Upper lobe of left lung (tissue), 6 donors: ENCODE measurements around the gene C9orf72. TPM values are rescaled to one million over a fixed set of nuclear protein-coding genes. Genes with fewer than 3 reads are reported as not detected.

Experiments
- ATAC-seq, 2 donors: fragments of 200-7000 bp; cut with Tn5 transposase; one replicate each; pipeline ENCODE4 v1.9.1; 2022; ENCODE audit warnings: mild to moderate bottlenecking in 2 of 2, moderate library complexity in 2 of 2; ENCODE audit not compliant: low FRiP score in 2 of 2
- DNase-seq, 2 donors: peaks; one replicate each; pipeline ENCODE4 v3.0.0-alpha.2; 2019 to 2020
- H3K27ac ChIP-seq, 4 donors: fragments of 200-600 bp; sonication (generic); one replicate each; pipeline ENCODE4 v1.5.1; 2016 to 2019
- H3K27me3 ChIP-seq, 4 donors: fragments of 200-600 bp; sonication (generic); one replicate each; pipeline ENCODE4 v1.5.1; 2017 to 2019
- H3K36me3 ChIP-seq, 4 donors: fragments of 200-600 bp; sonication (generic); one replicate each; pipeline ENCODE4 v1.5.1; 2016 to 2019
- H3K4me1 ChIP-seq, 4 donors: fragments of 200-600 bp; sonication (generic); one replicate each; pipeline ENCODE4 v1.5.1; 2018 to 2019
- H3K4me3 ChIP-seq, 4 donors: fragments of 200-600 bp; sonication (generic); one replicate each; pipeline ENCODE4 v1.5.1; 2017 to 2019; ENCODE audit warnings: mild to moderate bottlenecking in 2 of 4, moderate library complexity in 1 of 4
- H3K9me3 ChIP-seq, 4 donors: fragments of 200-600 bp; sonication (generic); one replicate each; pipeline ENCODE4 v1.5.1; 2018 to 2019
- EP300 ChIP-seq, 4 donors: sonication (generic); formaldehyde crosslinking; IDR thresholded peaks; one replicate each; pipeline ENCODE4 v1.5.1; 2017; ENCODE audit warnings: antibody characterized with exemption in 4 of 4, control low read depth in 2 of 4
- POLR2A ChIP-seq, 4 donors: fragments of 450-650 bp; IDR thresholded peaks; one replicate each; pipeline ENCODE4 v1.5.1; 2016 to 2017; ENCODE audit warnings: antibody characterized with exemption in 4 of 4, mild to moderate bottlenecking in 2 of 4
- POLR2AphosphoS5 ChIP-seq, 2 donors: sonication (generic); formaldehyde crosslinking; IDR thresholded peaks; one replicate each; pipeline ENCODE4 v1.5.1; 2017; ENCODE audit warnings: antibody characterized with exemption in 2 of 2
- WGBS, 2 donors: methylation state at CpG; one replicate each; pipeline ENCODE4 v1.1.5; 2017 to 2018; 5-methylcytosine and 5-hydroxymethylcytosine counted together
- total RNA-seq, 6 donors: library from RNA; depleted of rRNA in 4 of 6; stranded (reverse); fragments of >200 nt in 4 of 6; gene quantifications; one replicate each; pipeline versions ENCODE4 v1.1.0 to v1.2.1, GENCODE V29; 2016 to 2021
- TF ChIP-seq, protein P1 (sequence below), 6 experiments: fragments of 450-650 bp in 4 of 6; fragments of 200-600 bp in 2 of 6; sonication (generic) in 2 of 6; IDR thresholded peaks; one replicate each; pipeline ENCODE4 v1.5.1; 2016 to 2019; ENCODE audit warnings: antibody characterized with exemption in 6 of 6
- donor health status: DM: no; HTN: no; CAD: no; lungs with moderate emphysema.
- donor health status: DM: no; HTN: yes; CAD: no; lungs with severe emphysema.

The C9orf72 gene
- total RNA-seq, 6 donors from 2014 or later = 16.9 to 57.8 (median 24.9) TPM

DNA sequence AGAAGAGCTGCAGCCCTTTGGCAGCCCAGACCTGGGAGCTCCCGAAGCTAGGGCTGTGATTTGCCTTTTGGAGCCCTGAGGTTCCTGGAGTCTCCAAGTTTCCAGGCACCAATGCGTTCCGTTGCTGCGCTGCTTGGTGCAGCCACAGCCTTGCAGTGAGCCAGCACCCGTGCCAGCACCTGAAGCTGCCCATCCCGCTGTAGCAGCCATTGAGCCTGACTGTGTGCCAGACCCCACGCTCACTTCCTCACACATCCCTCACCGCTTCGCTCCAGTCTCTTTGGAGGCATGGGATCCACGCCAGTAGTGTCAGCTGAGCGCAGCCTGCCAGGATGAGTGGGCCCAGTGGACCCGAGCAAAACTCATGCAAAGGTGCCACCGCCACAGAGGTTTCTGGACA lies 22.5 kb upstream of the C9orf72 start:
- DNase-seq (peak in 1 of 2 donors; percentile 50), ATAC-seq (no peak)
- 82 to 90% methylated on average over 6 to 13 of the region's 13 CpGs for WGBS, 2 donors

DNA sequence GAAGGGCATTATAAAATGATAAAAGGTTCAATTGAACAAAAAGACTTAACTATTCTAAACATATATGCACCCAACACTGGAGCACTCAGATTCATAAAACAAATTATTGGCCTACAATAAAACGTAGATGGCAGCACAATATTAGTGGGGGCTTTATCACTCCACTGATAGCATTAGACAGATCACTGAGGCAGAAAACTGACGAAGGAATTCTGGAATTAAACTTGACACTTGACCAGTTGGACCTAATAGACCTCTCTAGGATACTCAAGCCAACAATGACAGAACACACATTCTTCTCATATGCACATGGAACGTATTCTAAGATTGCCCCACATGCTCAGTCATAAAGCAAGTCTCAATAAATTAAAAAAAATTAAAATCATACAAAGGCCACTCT lies 18.4 kb upstream of the C9orf72 start:
- DNase-seq = no peak
- no peaks in the 10 kb centered on the region for H3K27me3 ChIP-seq
- WGBS, 2 donors = 78 to 88% methylated on average over 3 of the region's 3 CpGs
- no peaks in the 10 kb centered on the region for H3K4me1 ChIP-seq
- no peak for TF ChIP-seq EP300 (IDR thresholded peaks at IDR 0.05)
- TF ChIP-seq POLR2AphosphoS5 (IDR thresholded peaks at IDR 0.05) = no peak
- TF ChIP-seq, protein P1, sequence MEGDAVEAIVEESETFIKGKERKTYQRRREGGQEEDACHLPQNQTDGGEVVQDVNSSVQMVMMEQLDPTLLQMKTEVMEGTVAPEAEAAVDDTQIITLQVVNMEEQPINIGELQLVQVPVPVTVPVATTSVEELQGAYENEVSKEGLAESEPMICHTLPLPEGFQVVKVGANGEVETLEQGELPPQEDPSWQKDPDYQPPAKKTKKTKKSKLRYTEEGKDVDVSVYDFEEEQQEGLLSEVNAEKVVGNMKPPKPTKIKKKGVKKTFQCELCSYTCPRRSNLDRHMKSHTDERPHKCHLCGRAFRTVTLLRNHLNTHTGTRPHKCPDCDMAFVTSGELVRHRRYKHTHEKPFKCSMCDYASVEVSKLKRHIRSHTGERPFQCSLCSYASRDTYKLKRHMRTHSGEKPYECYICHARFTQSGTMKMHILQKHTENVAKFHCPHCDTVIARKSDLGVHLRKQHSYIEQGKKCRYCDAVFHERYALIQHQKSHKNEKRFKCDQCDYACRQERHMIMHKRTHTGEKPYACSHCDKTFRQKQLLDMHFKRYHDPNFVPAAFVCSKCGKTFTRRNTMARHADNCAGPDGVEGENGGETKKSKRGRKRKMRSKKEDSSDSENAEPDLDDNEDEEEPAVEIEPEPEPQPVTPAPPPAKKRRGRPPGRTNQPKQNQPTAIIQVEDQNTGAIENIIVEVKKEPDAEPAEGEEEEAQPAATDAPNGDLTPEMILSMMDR (IDR thresholded peaks at IDR 0.05) = no peak
- no peak for TF ChIP-seq POLR2A (IDR thresholded peaks at IDR 0.05)
- ATAC-seq = no peak
- H3K36me3 ChIP-seq = no peaks in the 10 kb centered on the region
- no peaks in the 10 kb centered on the region for H3K9me3 ChIP-seq
- no peak overlapping the region for H3K27ac ChIP-seq
- no peak overlapping the region for H3K4me3 ChIP-seq

More for the DNA sequence above, 22.5 kb upstream of the C9orf72 start:
- Histone ChIP-seq H3K27ac (no peak overlapping the region), H3K4me3 (no peak overlapping the region), H3K27me3 (no peaks in the 10 kb centered on the region), H3K36me3 (no peaks in the 10 kb centered on the region), H3K4me1 (peaks cover 0 to 3% (median 0%) of the 10 kb centered on the region in 4 donors), H3K9me3 (no peaks in the 10 kb centered on the region)
- no peak for TF ChIP-seq EP300 (IDR thresholded peaks at IDR 0.05)
- no peak for TF ChIP-seq POLR2A (IDR thresholded peaks at IDR 0.05)
- TF ChIP-seq, protein P1 (IDR thresholded peaks at IDR 0.05) = no peak
- TF ChIP-seq POLR2AphosphoS5 (IDR thresholded peaks at IDR 0.05) = no peak

DNA sequence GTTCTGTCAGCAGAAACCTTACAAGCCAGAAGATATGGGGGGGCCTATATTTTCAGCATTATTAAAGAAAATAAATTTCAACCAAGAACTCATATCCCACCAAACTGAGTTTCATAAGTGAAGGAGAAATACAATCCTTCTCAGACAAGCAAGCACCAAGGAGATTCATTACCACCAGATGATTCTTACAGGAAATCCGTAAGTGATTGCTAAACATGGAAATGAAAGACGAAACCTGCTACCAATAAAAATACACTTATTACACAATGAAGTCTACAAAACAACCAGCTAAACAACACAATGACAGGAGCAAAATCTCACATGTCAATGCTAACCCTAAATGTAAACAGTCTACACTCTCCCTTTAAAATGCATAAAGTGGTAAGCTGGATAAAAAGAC lies 17.8 kb upstream of the C9orf72 start:
- Histone ChIP-seq H3K4me1 (no peaks in the 10 kb centered on the region), H3K4me3 (no peak overlapping the region), H3K36me3 (no peaks in the 10 kb centered on the region), H3K9me3 (no peaks in the 10 kb centered on the region), H3K27ac (peak overlapping the region in 1 of 4 donors; percentile 10), H3K27me3 (no peaks in the 10 kb centered on the region)
- TF ChIP-seq, protein P1 (IDR thresholded peaks at IDR 0.05) = no peak
- peak in 2 of 4 donors; percentile 16 to 17 for TF ChIP-seq EP300 (IDR thresholded peaks at IDR 0.05)
- no peak for TF ChIP-seq POLR2A (IDR thresholded peaks at IDR 0.05)
- peak in 1 of 2 donors; percentile 36 for TF ChIP-seq POLR2AphosphoS5 (IDR thresholded peaks at IDR 0.05)
- 61 to 70% methylated on average over 2 of the region's 2 CpGs for WGBS, 2 donors
- no peak for DNase-seq
- no peak for ATAC-seq

DNA sequence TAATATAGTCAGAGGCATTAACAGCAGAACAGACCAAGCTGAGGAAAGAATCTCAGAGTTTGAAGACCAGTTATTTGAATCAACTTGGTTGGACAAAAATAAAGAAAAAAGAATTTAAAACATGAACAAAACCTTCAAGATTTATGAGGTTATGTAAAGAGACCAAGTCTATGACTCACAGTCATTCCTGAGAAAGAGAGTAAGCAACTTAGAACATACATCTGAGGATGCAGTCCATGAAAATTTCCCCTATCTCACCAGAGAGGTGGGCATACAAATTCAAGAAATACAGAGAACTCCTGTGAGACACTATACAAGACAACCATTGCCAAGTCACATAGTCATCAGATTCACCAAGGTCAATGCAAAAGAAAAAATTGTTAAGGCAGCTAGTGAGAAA lies 17.4 kb upstream of the C9orf72 start:
- Histone ChIP-seq H3K27me3 (no peaks in the 10 kb centered on the region), H3K9me3 (no peaks in the 10 kb centered on the region), H3K36me3 (no peaks in the 10 kb centered on the region), H3K27ac (peak overlapping the region in 1 of 4 donors; percentile 10), H3K4me3 (no peak overlapping the region), H3K4me1 (no peaks in the 10 kb centered on the region)
- ATAC-seq = no peak
- TF ChIP-seq POLR2A (IDR thresholded peaks at IDR 0.05) (no peak), EP300 (IDR thresholded peaks at IDR 0.05) (no peak), POLR2AphosphoS5 (IDR thresholded peaks at IDR 0.05) (no peak)
- TF ChIP-seq, protein P1 (IDR thresholded peaks at IDR 0.05) = no peak
- DNase-seq = no peak

DNA sequence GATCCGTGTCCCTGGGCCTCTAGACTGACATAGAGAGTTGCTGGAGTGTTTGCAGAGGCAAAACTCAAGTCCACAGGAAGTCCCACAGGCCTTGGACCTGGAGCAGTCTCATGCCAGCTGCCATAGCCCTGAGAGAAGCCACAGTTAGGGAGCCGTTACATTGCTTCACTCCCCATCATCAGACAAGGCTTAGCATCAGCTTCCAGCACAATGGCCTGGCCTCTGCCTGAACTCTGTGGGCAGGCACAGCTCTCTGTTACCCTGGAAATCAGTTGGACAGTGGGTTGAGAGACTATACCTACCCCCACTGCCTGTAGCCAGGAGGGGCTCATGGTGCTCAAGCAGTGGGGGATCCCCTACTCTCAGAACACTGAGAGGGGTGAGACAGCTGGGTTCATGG lies 16.2 kb upstream of the C9orf72 start:
- H3K36me3 ChIP-seq = no peaks in the 10 kb centered on the region
- DNase-seq (no peak), ATAC-seq (peak in 1 of 2 donors; percentile 26)
- no peak for TF ChIP-seq POLR2AphosphoS5 (IDR thresholded peaks at IDR 0.05)
- TF ChIP-seq EP300 (IDR thresholded peaks at IDR 0.05) = no peak
- TF ChIP-seq POLR2A (IDR thresholded peaks at IDR 0.05) = no peak
- no peak overlapping the region for H3K4me3 ChIP-seq
- WGBS, 2 donors = 78% methylated on average over 2 of the region's 2 CpGs; no CpG with 5 or more reads in 1 of the 2 donors
- no peaks in the 10 kb centered on the region for H3K27me3 ChIP-seq
- no peaks in the 10 kb centered on the region for H3K4me1 ChIP-seq
- no peak overlapping the region for H3K27ac ChIP-seq
- no peaks in the 10 kb centered on the region for H3K9me3 ChIP-seq
